ENCODE results near the gene CHD1.

Gene CHD1

GRCh38 chr5:98865690-98866089 lies 63.1 kb downstream of the CHD1 start:
- Histone ChIP-seq H3K4me1 (ENCODE audit: control insufficient read depth in 1 of 2, insufficient read depth in 1 of 2, low read depth in 1 of 2, low read length in 1 of 2) (no peaks in the 10 kb centered on the region), H3K27ac (no peak overlapping the region), H3K4me3 (ENCODE audit: low read depth in 1 of 2, low read length in 1 of 2) (no peak overlapping the region), H3K27me3 (no peaks in the 10 kb centered on the region), H3K36me3 (peaks cover 91% of the 10 kb centered on the region), H3K9me3 (no peaks in the 10 kb centered on the region)
- TF ChIP-seq CTCF (IDR thresholded peaks at IDR 0.05) = no peak

GRCh38 chr5:98847054-98847453 lies 81.8 kb downstream of the CHD1 start:
- no peak for TF ChIP-seq CTCF (IDR thresholded peaks at IDR 0.05)
- Histone ChIP-seq H3K4me3 (ENCODE audit: low read depth in 1 of 2, low read length in 1 of 2) (no peak overlapping the region), H3K36me3 (no peaks in the 10 kb centered on the region), H3K9me3 (no peaks in the 10 kb centered on the region), H3K4me1 (ENCODE audit: control insufficient read depth in 1 of 2, insufficient read depth in 1 of 2, low read depth in 1 of 2, low read length in 1 of 2) (no peaks in the 10 kb centered on the region), H3K27ac (no peak overlapping the region), H3K27me3 (no peaks in the 10 kb centered on the region)

DNA sequence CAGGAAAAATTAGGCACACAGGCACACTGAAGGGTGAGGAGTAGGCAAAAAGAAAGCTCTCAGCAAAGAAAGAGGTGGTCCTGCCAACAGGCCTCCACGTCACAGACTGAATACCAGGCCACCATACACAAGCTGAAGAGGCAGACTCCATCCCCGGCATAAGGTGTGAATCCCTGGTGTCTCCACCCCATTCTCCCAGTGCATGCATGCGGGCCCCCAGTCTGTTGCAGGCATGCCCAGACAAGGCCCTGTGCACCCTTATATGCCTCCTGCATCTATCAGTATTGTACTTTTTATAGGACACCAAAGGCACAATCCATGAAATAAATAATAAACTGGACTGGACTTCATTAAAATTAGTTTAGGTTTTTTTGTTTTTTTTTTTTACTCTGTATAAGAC lies 82.3 kb downstream of the CHD1 start:
- TF ChIP-seq CTCF (IDR thresholded peaks at IDR 0.05) = no peak

DNA sequence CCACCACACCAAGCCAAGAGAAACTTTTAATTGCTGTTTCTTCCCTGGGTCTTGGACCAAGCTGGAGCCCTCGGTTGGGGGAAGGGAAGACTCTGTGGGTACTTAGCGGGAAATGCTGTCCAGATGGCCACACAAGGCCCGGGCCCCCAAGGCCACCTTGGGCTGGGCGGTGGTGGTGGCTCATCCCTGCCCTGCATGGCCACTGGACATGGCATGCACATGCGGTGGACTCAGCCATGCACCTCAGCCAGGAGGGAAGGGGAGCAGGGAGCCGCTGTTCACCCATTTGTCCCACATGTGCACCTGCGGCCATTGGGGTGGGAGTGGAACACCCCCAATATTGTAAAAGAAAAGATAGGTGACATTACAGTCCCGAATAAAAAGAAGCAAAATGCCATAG lies 82.9 kb downstream of the CHD1 start:
- no peak for TF ChIP-seq CTCF (IDR thresholded peaks at IDR 0.05)
- Histone ChIP-seq H3K36me3 (no peaks in the 10 kb centered on the region), H3K4me1 (ENCODE audit: control insufficient read depth in 1 of 2, insufficient read depth in 1 of 2, low read depth in 1 of 2, low read length in 1 of 2) (no peaks in the 10 kb centered on the region), H3K27ac (no peak overlapping the region), H3K4me3 (ENCODE audit: low read depth in 1 of 2, low read length in 1 of 2) (no peak overlapping the region), H3K9me3 (no peaks in the 10 kb centered on the region), H3K27me3 (no peaks in the 10 kb centered on the region)

More for the DNA sequence above, 82.3 kb downstream of the CHD1 start:
- no peaks in the 10 kb centered on the region for H3K36me3 ChIP-seq
- no peaks in the 10 kb centered on the region for H3K27me3 ChIP-seq
- H3K4me3 ChIP-seq (ENCODE audit: low read depth in 1 of 2, low read length in 1 of 2) = no peak overlapping the region
- H3K27ac ChIP-seq = no peak overlapping the region
- H3K9me3 ChIP-seq = no peaks in the 10 kb centered on the region
- no peaks in the 10 kb centered on the region for H3K4me1 ChIP-seq (ENCODE audit: control insufficient read depth in 1 of 2, insufficient read depth in 1 of 2, low read depth in 1 of 2, low read length in 1 of 2)

DNA sequence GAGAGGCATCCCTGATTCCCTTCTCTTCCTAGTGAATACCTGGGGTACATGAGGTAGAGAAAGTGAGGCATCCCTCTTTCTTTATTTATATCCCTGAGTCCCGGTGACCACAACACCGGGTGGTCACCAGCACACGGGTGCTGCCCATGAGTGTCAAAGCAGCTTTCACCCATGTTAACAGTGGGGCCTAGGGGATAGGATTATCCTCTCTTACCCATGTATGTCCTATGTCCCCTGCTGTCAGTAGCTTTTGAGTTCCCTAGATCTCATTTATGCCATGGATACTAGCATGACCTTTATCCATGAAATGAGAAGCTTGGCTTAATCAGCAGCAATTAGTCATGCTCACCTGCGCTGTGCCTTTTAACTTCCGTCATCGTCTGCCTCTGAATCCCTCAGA lies 83.9 kb downstream of the CHD1 start:
- no peak for TF ChIP-seq CTCF (IDR thresholded peaks at IDR 0.05)
- no peak overlapping the region for H3K27ac ChIP-seq
- no peaks in the 10 kb centered on the region for H3K36me3 ChIP-seq
- no peak overlapping the region for H3K4me3 ChIP-seq (ENCODE audit: low read depth in 1 of 2, low read length in 1 of 2)
- no peaks in the 10 kb centered on the region for H3K9me3 ChIP-seq
- no peaks in the 10 kb centered on the region for H3K4me1 ChIP-seq (ENCODE audit: control insufficient read depth in 1 of 2, insufficient read depth in 1 of 2, low read depth in 1 of 2, low read length in 1 of 2)
- H3K27me3 ChIP-seq = no peaks in the 10 kb centered on the region

- Histone ChIP-seq H3K27me3 (peaks cover 6% of the 10 kb centered on the region), H3K4me3 (ENCODE audit: low read depth in 1 of 2, low read length in 1 of 2) (no peak overlapping the region), H3K4me1 (ENCODE audit: control insufficient read depth in 1 of 2, insufficient read depth in 1 of 2, low read depth in 1 of 2, low read length in 1 of 2) (no peaks in the 10 kb centered on the region), H3K36me3 (no peaks in the 10 kb centered on the region), H3K9me3 (no peaks in the 10 kb centered on the region), H3K27ac (no peak overlapping the region)
- no peak for TF ChIP-seq CTCF (IDR thresholded peaks at IDR 0.05)
Observed at GRCh38 chr5:98843481-98843880, 85.3 kb downstream of the CHD1 start.
